Karpas-422 (cell line): ENCODE data around the gene PRKCE. TPM values are rescaled to one million over a fixed set of nuclear protein-coding genes. Genes with fewer than 3 reads are reported as not detected.

Source experiments
- DNase-seq: peaks from one replicate; pipeline ENCODE4 v3.0.0-alpha.2; 2015
- H2AFZ ChIP-seq: fragments of 200-600 bp; sonication (generic); 2 replicates; pipeline ENCODE4 v1.6.1; 2014; ENCODE audit warnings: antibody characterized with exemption, low read length, mixed read lengths
- H3K27ac ChIP-seq: fragments of 200-600 bp; sonication (generic); 2 replicates; pipeline ENCODE4 v1.5.1; 2014; ENCODE audit warnings: mild to moderate bottlenecking, low read length, moderate library complexity
- H3K27me3 ChIP-seq: fragments of 200-600 bp; sonication (generic); 2 replicates; pipeline ENCODE4 v1.6.1; 2014; ENCODE audit warnings: low read length, mixed read lengths
- H3K36me3 ChIP-seq: fragments of 200-600 bp; sonication (generic); 2 replicates; pipeline ENCODE4 v1.6.1; 2014; ENCODE audit warnings: low read length, mixed read lengths; ENCODE audit not compliant: insufficient read depth
- H3K4me1 ChIP-seq: fragments of 200-600 bp; sonication (generic); 2 replicates; pipeline ENCODE4 v1.6.1; 2014; ENCODE audit warnings: mild to moderate bottlenecking, low read length, mixed read lengths
- H3K4me2 ChIP-seq: fragments of 200-600 bp; sonication (generic); 2 replicates; pipeline ENCODE4 v1.6.1; 2014; ENCODE audit warnings: low read length, low read depth, mild to moderate bottlenecking; ENCODE audit not compliant: poor library complexity, severe bottlenecking
- H3K4me3 ChIP-seq: fragments of 200-600 bp; sonication (generic); 2 replicates; pipeline ENCODE4 v1.5.1; 2014; ENCODE audit warnings: mild to moderate bottlenecking, antibody characterized with exemption, low read length, mixed read lengths
- H3K79me2 ChIP-seq: fragments of 200-600 bp; sonication (generic); 2 replicates; pipeline ENCODE4 v1.6.1; 2014; ENCODE audit warnings: mild to moderate bottlenecking, low read length, mixed read lengths
- H3K9ac ChIP-seq: fragments of 200-600 bp; sonication (generic); 2 replicates; pipeline ENCODE4 v1.6.0; 2014; ENCODE audit warnings: low read length
- H3K9me2 ChIP-seq: fragments of 200-600 bp; sonication (generic), shearing (Covaris generic); replicated peaks from 2 replicates; pipeline ENCODE4 v1.6.0; 2014; ENCODE audit warnings: mild to moderate bottlenecking, low read length, moderate library complexity; ENCODE audit not compliant: insufficient read depth
- H3K9me3 ChIP-seq: fragments of 300-700, 200-600 bp; sonication (generic); 2 replicates; pipeline ENCODE4 v1.6.1; 2014; ENCODE audit warnings: low read length, mixed read lengths
- H4K20me1 ChIP-seq: fragments of 200-600 bp; sonication (generic); 2 replicates; pipeline ENCODE4 v1.6.1; 2014; ENCODE audit warnings: mild to moderate bottlenecking, antibody characterized with exemption, low read length, low read depth; ENCODE audit not compliant: insufficient read depth
- total RNA-seq: library from RNA; depleted of rRNA; stranded (reverse); fragments of >200 nt; shearing (Covaris generic); gene quantifications from 2 replicates; pipeline ENCODE4 v1.2.3, GENCODE V29; 2014; ENCODE audit warnings: low replicate concordance

The PRKCE gene
- total RNA-seq, 1 experiment from 2014 or later, result 61.8 TPM

GRCh38 chr2:45786836-45787357, 135.4 kb downstream of the PRKCE start:
- Histone ChIP-seq H3K4me1 (peaks cover 88% of the 10 kb centered on the region), H3K9ac (no peak overlapping the region), H3K4me3 (no peak overlapping the region), H4K20me1 (no peaks in the 10 kb centered on the region), H3K36me3 (no peaks in the 10 kb centered on the region), H3K9me2 (no peaks in the 10 kb centered on the region), H3K4me2 (no peak overlapping the region), H3K9me3 (no peaks in the 10 kb centered on the region), H3K27ac (peak overlapping the region; percentile 44), H3K79me2 (peaks cover 100% of the 10 kb centered on the region), H2AFZ (no peak overlapping the region), H3K27me3 (no peaks in the 10 kb centered on the region)
- DNase-seq, result no peak

- no peak overlapping the region for H2AFZ ChIP-seq
- H3K9me3 ChIP-seq, result no peaks in the 10 kb centered on the region
- no peaks in the 10 kb centered on the region for H3K27me3 ChIP-seq
- H3K4me2 ChIP-seq, result no peak overlapping the region
- H3K9me2 ChIP-seq, result no peaks in the 10 kb centered on the region
- peaks cover 97% of the 10 kb centered on the region for H3K79me2 ChIP-seq
- no peak overlapping the region for H3K9ac ChIP-seq
- no peaks in the 10 kb centered on the region for H4K20me1 ChIP-seq
- H3K4me3 ChIP-seq, result no peak overlapping the region
- no peak for DNase-seq
- H3K36me3 ChIP-seq, result no peaks in the 10 kb centered on the region
- peaks cover 77% of the 10 kb centered on the region for H3K4me1 ChIP-seq
- peak overlapping the region; percentile 65 for H3K27ac ChIP-seq
These were observed 136.9 kb downstream of the PRKCE start for GRCh38 chr2:45788401-45788800.

- H3K27me3 ChIP-seq, result no peaks in the 10 kb centered on the region
- H4K20me1 ChIP-seq, result no peaks in the 10 kb centered on the region
- peak overlapping the region; percentile 65 for H3K27ac ChIP-seq
- peak overlapping the region; percentile 20 for H3K4me2 ChIP-seq
- H2AFZ ChIP-seq, result no peak overlapping the region
- no peaks in the 10 kb centered on the region for H3K36me3 ChIP-seq
- H3K9ac ChIP-seq, result no peak overlapping the region; the same call in 1 of the 2 replicates
- H3K4me3 ChIP-seq, result no peak overlapping the region
- H3K79me2 ChIP-seq, result peaks cover 97% of the 10 kb centered on the region
- no peaks in the 10 kb centered on the region for H3K9me2 ChIP-seq
- DNase-seq, result no peak
- peaks cover 70% of the 10 kb centered on the region for H3K4me1 ChIP-seq
- no peaks in the 10 kb centered on the region for H3K9me3 ChIP-seq
These were observed 137.8 kb downstream of the PRKCE start for GRCh38 chr2:45789317-45789716.

- peaks cover 64% of the 10 kb centered on the region for H3K4me1 ChIP-seq
- H3K4me3 ChIP-seq, result no peak overlapping the region
- no peaks in the 10 kb centered on the region for H4K20me1 ChIP-seq
- no peaks in the 10 kb centered on the region for H3K27me3 ChIP-seq
- no peaks in the 10 kb centered on the region for H3K36me3 ChIP-seq
- DNase-seq, result no peak
- no peak overlapping the region for H3K9ac ChIP-seq
- H3K79me2 ChIP-seq, result peaks cover 97% of the 10 kb centered on the region
- no peaks in the 10 kb centered on the region for H3K9me2 ChIP-seq
- no peaks in the 10 kb centered on the region for H3K9me3 ChIP-seq
- no peak overlapping the region for H2AFZ ChIP-seq
- peak overlapping the region; percentile 65 for H3K27ac ChIP-seq
- H3K4me2 ChIP-seq, result no peak overlapping the region
These were observed 138.7 kb downstream of the PRKCE start for GRCh38 chr2:45789961-45790723.

- Histone ChIP-seq H3K9me2 (no peaks in the 10 kb centered on the region), H3K27ac (no peak overlapping the region), H3K36me3 (no peaks in the 10 kb centered on the region), H3K4me2 (no peak overlapping the region), H2AFZ (no peak overlapping the region), H3K9ac (no peak overlapping the region), H3K79me2 (peaks cover 97% of the 10 kb centered on the region), H3K27me3 (no peaks in the 10 kb centered on the region), H4K20me1 (no peaks in the 10 kb centered on the region), H3K9me3 (no peaks in the 10 kb centered on the region), H3K4me3 (no peak overlapping the region), H3K4me1 (peaks cover 36% of the 10 kb centered on the region)
- no peak for DNase-seq
These were observed 142.0 kb downstream of the PRKCE start for GRCh38 chr2:45793305-45793962.

- H3K4me2 ChIP-seq, result no peak overlapping the region
- no peak overlapping the region for H3K4me3 ChIP-seq
- H3K9me3 ChIP-seq, result no peaks in the 10 kb centered on the region
- DNase-seq, result no peak
- no peaks in the 10 kb centered on the region for H3K27me3 ChIP-seq
- peaks cover 28% of the 10 kb centered on the region for H3K4me1 ChIP-seq
- H3K79me2 ChIP-seq, result peaks cover 96% of the 10 kb centered on the region
- H3K36me3 ChIP-seq, result no peaks in the 10 kb centered on the region
- H3K27ac ChIP-seq, result no peak overlapping the region
- no peak overlapping the region for H3K9ac ChIP-seq
- H3K9me2 ChIP-seq, result no peaks in the 10 kb centered on the region
- H2AFZ ChIP-seq, result no peak overlapping the region
- H4K20me1 ChIP-seq, result no peaks in the 10 kb centered on the region
These were observed 142.7 kb downstream of the PRKCE start for GRCh38 chr2:45794134-45794617.

- no peaks in the 10 kb centered on the region for H3K27me3 ChIP-seq
- no peak overlapping the region for H2AFZ ChIP-seq
- H3K4me3 ChIP-seq, result no peak overlapping the region
- H3K4me2 ChIP-seq, result no peak overlapping the region
- H3K79me2 ChIP-seq, result peaks cover 96% of the 10 kb centered on the region
- H3K9ac ChIP-seq, result no peak overlapping the region
- H3K4me1 ChIP-seq, result peaks cover 30% of the 10 kb centered on the region
- no peak overlapping the region for H3K27ac ChIP-seq
- H4K20me1 ChIP-seq, result no peaks in the 10 kb centered on the region
- H3K36me3 ChIP-seq, result no peaks in the 10 kb centered on the region
- DNase-seq, result no peak
- no peaks in the 10 kb centered on the region for H3K9me3 ChIP-seq
- H3K9me2 ChIP-seq, result no peaks in the 10 kb centered on the region
These were observed 145.0 kb downstream of the PRKCE start for GRCh38 chr2:45796500-45796899.
